CD4-positive, alpha-beta T cell treated with Interleukin-17A for 1 hour (primary cell): ENCODE data around the gene UNC119B.
A peak's percentile ranks its signal among the peaks of the same experiment; 100 is the strongest.
"Not testable (repeated sequence)": the region's sequence is repeated elsewhere in the genome, so short reads cannot be mapped to it uniquely, and the experiment has no call there.

ENCODE experiments used
- DNase-seq: peaks from one replicate; pipeline ENCODE4 v3.0.0-alpha.2; 2020

UNC119B gene

DNA sequence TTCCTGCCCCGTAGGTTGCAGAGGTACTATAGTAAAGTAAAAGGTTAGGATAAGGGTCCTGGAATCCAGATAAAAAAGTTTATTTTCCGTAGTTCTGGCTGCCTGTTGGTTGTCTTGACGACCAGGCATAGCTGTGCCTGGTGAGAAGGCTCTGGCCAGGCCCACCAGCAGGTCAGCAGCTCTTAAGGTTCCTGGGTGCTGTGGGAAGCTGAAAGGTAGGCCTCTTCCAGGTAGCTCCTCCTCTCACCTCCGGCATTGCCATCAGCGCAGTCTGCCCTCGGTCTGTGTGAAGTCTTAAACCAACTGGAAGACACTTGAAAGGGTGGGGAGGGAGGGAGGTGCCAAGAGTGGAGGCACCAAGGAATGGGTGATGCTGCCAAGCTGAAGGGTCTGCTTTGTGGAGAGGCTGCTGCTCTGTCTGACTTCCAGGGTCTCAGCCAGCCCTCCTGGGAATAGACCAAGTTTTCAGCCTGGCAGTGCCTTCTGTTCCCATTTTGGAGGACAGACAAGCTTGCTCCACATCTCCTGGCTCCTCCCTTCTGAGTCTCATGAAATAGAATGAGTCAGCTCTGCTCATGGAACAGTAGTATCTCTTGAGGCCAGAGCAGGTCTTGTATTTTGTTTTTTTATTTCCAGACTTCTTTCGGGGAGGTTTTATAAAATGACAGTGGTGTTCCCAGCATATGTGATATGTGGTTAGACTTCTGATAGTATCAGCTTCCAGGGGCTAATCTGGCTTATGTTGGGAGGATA is 10.2 kb downstream of the UNC119B start:
- DNase-seq = no peak

DNA sequence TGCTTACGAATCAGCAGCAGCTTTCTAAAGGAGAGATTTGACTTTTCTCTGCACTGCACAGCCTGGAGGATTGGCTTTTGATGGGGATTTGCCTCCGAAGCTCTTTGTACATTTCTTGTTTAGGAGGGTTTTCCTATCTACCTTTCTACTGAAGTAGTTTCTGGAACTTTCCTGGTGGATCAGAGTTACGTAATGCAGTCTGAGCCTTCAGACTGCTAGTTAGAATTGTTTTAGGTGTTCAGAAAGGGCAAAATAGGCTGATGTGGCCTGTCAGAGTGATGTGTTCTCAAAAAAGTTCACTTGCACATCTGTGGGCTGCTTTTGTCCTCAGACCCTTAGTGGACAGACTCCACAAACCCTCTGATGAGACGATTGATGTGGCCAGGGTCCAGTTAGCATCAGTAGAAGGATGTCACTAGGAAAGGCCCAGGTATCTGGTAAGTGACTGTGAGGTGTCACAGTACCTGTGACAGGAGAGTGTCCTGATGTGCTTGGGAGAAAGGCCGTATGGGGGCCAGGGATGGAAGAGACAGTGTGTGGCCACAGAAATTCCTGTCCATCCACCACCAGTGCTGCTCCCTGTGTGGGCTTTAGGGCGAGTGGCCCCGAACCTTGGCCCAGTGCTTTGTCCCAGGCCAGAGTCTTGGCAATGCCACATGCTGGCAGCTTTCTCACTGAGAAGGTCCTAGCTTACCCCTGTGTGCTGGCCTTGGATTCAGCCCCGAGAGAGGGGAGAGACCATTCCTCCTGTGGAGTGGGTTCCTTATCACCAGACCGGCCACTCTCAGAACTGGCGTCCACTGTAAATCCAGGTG is 10.9 kb downstream of the UNC119B start:
- no peak for DNase-seq

DNA sequence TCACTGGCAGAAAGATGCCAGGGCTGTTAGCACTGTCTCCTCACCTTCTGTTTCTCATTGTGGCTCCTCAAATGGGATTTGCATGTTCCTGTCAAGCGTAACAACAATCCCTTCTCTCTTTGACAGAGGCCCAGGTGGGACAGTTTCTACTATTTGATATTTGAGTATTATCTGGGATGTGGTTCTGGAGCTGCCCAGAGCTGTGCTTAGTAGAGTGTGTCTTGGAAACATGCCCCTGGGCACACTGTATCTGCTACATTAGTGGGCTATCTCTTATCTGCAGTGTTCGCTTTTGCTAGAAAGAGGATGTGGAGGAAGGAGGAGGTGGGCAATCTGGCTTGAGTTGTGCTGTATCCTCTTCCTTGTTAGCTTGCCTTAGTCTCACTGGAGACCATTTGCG is 11.6 kb downstream of the UNC119B start:
- no peak for DNase-seq

DNA sequence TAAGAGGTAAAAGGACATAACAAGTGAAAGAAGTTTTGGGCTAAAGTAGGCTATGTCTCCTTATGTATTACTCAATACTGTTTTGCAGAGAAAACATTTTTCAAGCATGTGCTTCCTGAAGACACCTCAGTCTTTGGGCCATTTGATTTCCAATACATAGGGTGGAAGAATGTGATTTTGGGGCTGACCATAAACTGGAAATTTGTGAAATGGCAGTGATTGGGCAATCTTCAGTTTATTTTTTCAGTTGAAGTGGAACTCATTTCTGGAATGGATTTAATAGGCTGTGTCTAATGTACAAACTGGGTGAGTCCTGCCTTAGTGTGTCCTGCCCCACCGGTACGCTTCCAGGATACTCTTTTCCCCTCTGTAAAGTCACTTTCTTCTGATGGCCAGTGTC is 12.5 kb downstream of the UNC119B start:
- no peak for DNase-seq

DNA sequence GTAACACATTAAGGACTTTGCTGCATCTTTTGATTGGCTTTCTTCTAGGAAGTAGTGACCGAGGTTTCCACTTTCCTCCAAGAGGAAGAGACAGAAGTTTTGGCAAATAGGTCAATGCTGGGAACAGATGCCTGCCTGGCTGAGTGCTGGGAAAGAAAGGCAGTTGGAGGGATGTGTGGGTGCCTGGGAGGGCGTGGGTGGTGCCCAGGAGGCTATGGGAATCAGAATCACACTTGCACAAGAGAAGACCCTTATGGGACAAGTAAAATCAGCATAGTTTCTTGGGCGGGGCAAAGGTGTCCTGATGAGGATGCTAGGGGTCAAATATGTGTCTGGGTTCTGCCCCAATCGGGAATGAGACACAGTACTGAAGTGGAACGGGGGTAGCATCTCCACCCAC is 14.5 kb downstream of the UNC119B start:
- no peak for DNase-seq

DNA sequence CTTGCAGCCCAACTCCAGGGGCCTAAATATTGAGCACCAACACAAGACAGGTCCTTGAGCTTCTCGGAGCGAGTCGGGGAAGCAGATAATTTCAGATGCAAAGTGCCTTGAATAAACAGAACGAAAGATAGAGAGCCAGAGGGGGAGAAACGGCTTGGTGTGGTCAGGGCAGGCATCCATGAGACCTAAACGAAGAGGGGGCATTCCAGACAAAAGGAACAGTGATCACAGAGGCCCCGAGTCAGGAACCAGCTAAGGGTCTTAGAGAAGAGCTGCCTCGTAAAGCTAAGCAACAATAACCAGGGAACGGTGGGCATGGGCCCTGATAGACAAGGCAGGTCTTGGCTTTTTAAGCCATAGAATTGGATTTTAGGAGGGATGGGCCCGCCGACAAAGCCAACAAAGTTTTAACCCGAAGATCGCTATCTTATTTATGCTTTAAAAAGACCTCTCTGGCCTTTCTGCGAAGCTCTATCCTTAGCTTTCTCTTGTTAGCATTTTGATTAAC is 14.9 kb downstream of the UNC119B start:
- no peak for DNase-seq

DNA sequence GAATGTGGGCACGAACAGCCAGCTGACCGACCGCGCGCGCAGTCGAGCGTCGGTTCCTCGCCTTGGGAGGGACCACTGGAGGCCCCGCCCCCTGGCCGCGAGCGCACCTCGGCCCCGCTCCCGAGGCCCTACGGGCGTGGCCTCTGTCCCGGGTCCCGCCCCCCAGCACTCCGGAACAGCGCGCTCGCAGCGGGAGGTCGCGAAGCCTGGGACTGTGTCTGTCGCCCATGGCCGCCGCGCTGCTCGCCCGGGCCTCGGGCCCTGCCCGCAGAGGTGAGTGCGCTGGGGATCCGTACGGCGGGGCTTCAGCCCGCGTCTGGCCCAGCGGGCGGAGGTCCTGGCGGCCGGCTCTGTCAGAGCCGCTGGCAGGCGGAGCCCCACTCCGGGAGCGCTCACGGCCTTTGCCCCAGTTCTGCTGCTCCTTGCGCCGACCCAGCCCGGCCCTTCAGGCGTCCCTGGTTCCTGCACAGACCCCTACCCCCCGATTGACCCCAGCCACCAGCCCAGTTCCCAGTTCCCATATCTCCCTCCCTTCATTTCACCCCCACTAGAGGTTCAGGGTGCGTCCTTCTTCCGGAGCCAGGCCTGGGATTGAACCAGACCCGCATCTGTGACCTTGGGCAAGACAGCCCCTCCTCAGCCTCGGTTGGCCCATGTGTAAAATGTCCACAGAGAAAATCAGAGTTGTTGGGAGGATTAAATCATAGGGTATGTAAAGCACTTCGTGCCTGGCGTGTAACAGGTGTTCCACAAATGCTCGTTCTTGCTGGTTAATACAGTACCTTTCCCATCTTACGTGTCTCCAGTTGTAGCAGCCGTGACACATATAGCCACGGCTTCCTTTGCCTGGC is 15.6 kb downstream of the UNC119B start, which contains the start of gene ACADS:
Gene ACADS, plus strand, starts transcription at position 168 of the 851 bp plus-strand sequence. Its CDS starts 60 bp downstream, at position 228.
- DNase-seq = peak; percentile 89

DNA sequence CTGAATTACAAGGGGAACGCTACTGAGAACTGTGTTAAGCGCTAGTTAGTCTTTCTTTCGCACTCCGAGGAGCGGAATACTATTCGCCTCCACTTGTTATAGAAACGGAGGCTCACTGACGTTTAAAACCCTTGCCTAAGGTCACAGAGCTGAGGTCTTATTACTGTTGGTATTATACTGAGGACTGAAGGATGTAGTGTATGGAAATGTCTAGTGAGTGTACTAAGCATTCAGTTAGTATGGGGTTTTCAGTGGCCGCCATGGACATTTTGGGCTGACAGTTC is 16.2 kb downstream of the UNC119B start:
- no peak for DNase-seq

DNA sequence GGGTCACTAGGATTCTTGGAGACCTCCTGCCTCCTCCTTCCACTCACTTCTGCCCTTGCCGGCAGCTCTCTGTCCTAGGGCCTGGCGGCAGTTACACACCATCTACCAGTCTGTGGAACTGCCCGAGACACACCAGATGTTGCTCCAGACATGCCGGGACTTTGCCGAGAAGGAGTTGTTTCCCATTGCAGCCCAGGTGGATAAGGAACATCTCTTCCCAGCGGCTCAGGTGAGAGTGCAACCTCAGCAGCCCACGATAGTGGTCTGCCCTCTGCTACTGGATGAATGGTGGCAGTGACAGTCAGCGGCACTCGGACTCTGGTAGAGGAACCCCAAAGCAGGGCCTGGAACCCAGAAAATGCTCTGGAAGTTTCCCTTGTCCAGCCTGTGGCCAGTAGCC is 16.7 kb downstream of the UNC119B start:
- no peak for DNase-seq

DNA sequence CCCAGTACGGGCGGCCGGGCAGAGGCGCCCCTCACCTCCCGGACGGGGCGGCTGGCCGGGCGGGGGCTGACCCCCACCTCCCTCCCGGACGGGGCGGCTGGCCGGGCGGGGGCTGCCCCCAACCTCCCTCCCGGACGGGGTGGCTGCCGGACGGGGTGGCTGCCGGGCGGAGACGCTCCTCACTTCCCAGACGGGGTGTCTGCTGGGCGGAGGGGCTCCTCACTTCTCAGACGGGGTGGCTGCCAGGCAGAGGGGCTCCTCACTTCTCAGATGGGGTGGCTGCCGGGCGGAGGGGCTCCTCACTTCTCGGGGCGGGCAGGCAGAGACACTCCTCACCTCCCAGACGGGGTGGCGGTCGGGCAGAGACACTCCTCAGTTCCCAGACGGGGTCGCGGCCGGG is 21.9 kb downstream of the UNC119B start:
- DNase-seq = not testable (repeated sequence)

DNA sequence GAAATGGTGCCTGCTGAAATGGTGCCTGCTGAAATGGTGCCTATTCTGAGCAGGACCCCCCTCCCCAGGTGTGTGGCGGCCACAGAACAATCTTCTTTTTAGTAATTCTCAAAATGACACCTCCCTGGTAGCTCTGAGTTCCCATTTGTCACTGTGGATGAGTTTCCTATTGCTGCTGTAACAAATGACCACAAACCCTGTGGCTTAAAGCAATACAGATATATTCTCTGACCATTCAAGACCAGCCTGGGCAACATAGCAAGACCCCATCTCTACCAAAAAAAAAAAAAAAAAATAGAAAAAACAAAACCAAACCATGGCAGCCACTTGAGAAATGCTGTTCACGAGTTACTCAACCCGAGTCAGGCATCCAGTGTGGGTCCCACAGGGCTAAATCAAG is 23.3 kb downstream of the UNC119B start:
- no peak for DNase-seq

DNA sequence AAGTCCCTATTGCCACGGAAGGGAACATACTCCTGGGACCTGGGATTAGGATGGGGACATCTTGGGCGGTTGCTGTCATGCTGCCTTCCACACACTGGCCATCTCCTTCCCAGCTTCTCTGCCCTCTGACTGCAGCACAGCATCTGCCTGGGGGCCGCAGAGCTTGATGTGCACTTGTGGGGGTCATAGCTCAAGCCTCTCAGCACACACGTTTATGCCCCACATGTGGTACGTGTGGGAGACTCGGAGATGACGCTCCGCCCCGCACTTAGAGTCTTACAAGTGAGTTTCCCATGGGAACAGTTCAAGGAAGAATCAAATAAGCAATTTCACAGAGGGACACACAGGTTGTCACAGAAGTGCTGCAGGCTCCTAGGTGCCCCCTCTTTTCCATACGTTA is 24.0 kb downstream of the UNC119B start:
- no peak for DNase-seq

DNA sequence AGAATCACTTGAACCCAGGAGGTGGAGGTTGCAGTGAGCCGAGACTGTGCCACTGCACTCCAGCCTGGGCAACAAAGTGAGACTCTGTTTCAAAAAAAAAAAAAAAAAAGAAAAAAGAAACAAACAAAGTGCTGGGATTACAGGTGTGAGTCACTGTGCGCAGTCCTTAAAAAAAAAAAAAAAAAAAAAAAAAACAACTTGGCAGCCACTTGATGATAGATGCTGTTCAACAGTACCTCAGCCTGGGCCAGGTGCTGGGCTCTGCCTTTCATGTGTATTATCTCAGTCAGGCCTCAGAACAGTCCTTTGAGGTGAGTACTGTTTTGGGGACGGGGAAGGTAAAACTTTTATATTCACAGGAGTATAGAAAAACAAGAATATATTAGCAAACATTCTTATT is 24.9 kb downstream of the UNC119B start:
- DNase-seq = no peak

DNA sequence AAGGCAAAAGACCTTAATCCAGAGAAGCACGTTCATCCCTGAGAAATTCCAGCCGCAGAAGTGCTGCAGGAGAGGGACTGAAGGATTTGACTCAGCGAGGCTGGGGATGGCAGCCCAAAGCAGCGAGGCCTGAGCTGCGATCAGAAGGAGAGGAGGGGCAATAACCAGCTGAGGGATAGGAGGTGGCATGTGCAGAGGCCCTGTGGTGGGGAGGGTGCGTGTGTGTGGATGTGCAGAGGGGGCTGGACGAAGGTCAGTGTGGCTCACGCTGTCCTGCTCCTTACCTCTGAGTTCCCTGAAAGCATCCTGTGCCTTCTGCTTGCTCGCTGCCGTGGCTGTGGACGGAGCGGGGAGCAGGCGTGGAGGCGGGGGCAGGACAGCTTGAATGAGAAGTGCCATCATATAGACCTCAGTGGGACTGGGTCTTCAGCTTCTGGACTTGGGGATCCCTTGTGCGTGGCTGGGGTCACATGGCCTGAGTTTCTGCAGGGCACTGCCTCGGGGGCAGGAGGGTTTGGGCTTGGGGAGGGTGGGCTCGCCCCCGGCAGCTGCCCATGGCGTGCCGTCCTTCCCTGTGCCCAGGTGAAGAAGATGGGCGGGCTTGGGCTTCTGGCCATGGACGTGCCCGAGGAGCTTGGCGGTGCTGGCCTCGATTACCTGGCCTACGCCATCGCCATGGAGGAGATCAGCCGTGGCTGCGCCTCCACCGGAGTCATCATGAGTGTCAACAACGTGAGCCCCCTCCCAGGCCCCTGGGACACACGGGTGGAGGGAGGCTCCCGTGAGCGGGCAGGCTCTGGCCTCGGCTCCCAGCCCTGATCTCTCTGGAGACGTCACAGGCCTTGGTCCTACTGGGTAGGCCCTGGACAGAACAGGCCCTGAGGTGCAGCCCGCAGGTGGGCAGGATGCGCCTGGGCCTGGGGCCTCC is 26.4 kb downstream of the UNC119B start:
- no peak for DNase-seq

DNA sequence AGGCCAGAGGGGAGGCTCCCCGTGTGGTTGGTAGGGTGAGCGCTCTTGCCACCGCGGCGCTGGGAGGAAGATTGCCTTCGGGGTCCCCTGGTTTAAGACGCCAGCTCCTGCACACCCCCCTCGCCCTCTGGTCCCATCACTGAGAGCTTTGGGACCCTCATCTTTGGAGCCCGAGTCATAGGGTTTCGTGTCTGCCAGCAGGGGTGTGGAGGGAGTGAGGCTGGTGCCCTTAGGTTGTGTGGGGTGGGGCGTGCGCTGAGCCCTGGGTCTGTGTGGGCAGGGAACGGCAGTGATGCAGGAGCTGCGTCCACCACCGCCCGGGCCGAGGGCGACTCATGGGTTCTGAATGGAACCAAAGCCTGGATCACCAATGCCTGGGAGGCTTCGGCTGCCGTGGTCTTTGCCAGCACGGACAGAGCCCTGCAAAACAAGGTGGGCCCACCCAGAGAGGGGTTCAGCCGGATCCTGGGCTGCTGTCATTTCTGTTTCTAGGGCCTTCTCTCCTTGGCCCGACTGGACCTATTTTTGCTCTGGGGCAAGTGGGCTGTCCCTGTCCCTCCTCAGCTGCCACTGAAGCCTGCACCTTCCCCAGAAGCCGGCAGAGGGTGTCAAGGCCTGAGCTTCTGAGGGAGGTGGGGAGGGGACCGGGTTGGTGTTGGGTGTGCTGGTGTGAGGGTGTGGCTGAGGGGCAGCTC is 27.4 kb downstream of the UNC119B start:
- no peak for DNase-seq

DNA sequence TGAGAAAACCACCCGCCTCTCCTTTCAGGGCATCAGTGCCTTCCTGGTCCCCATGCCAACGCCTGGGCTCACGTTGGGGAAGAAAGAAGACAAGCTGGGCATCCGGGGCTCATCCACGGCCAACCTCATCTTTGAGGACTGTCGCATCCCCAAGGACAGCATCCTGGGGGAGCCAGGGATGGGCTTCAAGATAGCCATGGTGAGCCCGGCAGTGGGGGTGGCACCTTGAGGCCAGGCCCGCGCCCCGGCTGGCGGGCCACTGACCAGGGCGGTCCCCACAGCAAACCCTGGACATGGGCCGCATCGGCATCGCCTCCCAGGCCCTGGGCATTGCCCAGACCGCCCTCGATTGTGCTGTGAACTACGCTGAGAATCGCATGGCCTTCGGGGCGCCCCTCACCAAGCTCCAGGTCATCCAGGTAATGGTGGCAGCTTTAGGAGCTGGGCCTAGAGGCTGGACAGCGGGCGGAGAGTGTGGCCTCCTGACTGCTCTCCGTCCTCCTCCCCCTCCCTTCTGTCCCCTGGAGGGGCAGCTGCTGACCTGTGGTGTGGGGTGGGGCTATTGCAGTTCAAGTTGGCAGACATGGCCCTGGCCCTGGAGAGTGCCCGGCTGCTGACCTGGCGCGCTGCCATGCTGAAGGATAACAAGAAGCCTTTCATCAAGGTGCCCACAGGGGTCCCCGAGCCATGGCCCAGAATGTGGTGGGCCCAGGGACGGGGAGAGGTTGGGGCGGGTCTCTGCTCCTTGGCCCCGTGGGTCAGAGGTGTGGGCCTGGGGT is 28.2 kb downstream of the UNC119B start:
- DNase-seq = no peak

DNA sequence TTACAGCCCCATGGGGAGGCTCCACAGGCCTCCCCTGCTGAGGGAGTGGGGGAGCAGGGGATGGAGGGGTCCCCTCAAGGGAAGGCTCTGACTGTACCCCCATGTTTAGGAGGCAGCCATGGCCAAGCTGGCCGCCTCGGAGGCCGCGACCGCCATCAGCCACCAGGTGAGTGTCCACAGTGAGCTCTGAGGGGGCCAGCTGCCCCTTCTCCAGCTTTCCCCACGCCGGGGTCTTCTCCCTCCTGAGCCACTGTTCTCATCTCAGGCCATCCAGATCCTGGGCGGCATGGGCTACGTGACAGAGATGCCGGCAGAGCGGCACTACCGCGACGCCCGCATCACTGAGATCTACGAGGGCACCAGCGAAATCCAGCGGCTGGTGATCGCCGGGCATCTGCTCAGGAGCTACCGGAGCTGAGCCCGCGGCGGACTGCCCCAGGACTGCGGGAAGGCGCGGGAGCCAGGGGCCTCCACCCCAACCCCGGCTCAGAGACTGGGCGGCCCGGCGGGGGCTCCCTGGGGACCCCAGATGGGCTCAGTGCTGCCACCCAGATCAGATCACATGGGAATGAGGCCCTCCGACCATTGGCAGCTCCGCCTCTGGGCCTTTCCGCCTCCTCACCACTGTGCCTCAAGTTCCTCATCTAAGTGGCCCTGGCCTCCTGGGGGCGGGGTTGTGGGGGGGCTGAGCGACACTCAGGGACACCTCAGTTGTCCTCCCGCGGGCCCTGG is 28.9 kb downstream of the UNC119B start:
- DNase-seq = no peak

DNA sequence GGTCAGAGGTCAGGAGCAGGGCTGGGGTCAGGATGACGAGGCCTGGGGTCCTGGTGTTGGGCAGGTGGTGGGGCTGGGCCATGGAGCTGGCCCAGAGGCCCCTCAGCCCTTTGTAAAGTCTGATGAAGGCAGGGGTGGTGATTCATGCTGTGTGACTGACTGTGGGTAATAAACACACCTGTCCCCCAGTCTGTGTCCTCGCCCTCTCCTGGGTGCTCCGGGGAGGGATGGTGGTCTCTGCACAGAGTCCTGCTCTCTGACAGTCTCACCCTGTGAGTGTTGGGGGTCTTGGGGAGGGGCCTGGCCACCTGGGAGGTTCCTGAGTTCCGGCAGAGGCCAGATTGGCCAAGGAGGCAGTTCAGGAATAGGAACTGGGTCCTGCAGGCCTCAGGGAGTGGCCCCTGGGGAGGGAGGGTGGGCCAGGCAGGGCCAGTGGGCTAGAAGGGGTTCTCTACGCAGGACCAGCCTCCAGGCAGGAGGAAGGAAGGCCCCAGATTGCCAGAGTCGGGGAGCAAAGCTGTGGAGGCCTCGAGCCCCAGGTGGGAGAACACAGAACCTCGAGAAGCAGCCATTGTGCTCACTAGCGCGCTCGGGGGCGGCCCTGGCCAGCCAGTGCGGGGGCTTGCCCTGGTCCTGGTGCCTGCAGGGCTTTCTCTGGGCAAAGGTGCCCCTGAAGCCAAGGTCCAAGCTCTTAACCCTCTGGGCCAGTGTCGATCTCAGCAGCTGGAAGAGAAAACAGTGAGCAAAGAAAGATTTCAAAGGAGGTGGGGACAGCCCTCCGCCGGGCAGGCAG is 29.8 kb downstream of the UNC119B start:
- no peak for DNase-seq

DNA sequence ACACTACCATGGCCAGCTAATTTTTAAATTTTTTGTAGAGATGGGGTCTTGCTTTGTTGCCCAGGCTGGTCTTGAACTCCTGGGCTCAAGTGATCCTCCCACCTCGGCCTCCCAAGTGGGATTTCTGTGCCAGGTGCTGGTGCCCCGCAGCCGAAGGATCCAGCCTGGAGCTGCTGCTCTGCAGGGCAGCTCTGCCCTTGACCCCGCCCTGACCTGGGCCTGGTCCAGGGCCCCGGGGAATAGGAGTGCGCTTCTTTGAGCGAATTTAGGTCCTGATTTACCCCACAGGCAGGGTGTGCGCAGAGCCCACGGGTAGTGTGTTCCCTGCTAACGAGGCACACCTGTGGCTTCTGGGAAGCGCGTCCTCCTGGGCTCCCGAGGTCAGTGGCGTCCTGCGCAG is 30.6 kb downstream of the UNC119B start:
- DNase-seq = no peak
